ENCODE data around the gene ERCC1.

DNA sequence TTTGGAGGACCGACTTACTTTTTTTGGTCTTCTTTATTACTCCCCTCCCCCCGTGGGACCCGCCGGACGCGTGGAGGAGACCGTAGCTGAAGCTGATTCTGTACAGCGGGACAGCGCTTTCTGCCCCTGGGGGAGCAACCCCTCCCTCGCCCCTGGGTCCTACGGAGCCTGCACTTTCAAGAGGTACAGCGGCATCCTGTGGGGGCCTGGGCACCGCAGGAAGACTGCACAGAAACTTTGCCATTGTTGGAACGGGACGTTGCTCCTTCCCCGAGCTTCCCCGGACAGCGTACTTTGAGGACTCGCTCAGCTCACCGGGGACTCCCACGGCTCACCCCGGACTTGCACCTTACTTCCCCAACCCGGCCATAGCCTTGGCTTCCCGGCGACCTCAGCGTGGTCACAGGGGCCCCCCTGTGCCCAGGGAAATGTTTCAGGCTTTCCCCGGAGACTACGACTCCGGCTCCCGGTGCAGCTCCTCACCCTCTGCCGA lies 44.5 kb upstream of the ERCC1 start:
- TF ChIP-seq POLR2AphosphoS5 (IDR thresholded peaks at IDR 0.05) = no peak
- TF ChIP-seq, protein P1, sequence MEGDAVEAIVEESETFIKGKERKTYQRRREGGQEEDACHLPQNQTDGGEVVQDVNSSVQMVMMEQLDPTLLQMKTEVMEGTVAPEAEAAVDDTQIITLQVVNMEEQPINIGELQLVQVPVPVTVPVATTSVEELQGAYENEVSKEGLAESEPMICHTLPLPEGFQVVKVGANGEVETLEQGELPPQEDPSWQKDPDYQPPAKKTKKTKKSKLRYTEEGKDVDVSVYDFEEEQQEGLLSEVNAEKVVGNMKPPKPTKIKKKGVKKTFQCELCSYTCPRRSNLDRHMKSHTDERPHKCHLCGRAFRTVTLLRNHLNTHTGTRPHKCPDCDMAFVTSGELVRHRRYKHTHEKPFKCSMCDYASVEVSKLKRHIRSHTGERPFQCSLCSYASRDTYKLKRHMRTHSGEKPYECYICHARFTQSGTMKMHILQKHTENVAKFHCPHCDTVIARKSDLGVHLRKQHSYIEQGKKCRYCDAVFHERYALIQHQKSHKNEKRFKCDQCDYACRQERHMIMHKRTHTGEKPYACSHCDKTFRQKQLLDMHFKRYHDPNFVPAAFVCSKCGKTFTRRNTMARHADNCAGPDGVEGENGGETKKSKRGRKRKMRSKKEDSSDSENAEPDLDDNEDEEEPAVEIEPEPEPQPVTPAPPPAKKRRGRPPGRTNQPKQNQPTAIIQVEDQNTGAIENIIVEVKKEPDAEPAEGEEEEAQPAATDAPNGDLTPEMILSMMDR (IDR thresholded peaks at IDR 0.05; ENCODE audit: poor library complexity, severe bottlenecking) = no peak
- TF ChIP-seq, protein P2, sequence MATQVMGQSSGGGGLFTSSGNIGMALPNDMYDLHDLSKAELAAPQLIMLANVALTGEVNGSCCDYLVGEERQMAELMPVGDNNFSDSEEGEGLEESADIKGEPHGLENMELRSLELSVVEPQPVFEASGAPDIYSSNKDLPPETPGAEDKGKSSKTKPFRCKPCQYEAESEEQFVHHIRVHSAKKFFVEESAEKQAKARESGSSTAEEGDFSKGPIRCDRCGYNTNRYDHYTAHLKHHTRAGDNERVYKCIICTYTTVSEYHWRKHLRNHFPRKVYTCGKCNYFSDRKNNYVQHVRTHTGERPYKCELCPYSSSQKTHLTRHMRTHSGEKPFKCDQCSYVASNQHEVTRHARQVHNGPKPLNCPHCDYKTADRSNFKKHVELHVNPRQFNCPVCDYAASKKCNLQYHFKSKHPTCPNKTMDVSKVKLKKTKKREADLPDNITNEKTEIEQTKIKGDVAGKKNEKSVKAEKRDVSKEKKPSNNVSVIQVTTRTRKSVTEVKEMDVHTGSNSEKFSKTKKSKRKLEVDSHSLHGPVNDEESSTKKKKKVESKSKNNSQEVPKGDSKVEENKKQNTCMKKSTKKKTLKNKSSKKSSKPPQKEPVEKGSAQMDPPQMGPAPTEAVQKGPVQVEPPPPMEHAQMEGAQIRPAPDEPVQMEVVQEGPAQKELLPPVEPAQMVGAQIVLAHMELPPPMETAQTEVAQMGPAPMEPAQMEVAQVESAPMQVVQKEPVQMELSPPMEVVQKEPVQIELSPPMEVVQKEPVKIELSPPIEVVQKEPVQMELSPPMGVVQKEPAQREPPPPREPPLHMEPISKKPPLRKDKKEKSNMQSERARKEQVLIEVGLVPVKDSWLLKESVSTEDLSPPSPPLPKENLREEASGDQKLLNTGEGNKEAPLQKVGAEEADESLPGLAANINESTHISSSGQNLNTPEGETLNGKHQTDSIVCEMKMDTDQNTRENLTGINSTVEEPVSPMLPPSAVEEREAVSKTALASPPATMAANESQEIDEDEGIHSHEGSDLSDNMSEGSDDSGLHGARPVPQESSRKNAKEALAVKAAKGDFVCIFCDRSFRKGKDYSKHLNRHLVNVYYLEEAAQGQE (IDR thresholded peaks at IDR 0.05; ENCODE audit: borderline replicate concordance) = no peak
- TF ChIP-seq EP300 (conservative IDR thresholded peaks at IDR 0.05; ENCODE audit: poor library complexity, severe bottlenecking) = no peak
- no peak for TF ChIP-seq EZH2 (IDR thresholded peaks at IDR 0.05; ENCODE audit: borderline replicate concordance, insufficient read depth, low read length, poor library complexity, severe bottlenecking)
- no peak for TF ChIP-seq SMC3 (conservative IDR thresholded peaks at IDR 0.05; ENCODE audit: poor library complexity)
- TF ChIP-seq RAD21 (conservative IDR thresholded peaks at IDR 0.05) = no peak

Measured in neural cell (in vitro differentiated cells).